Neural cell (in vitro differentiated cells): ENCODE results near the gene MAB21L4. TPM values are rescaled to one million over a fixed set of nuclear protein-coding genes. Genes with fewer than 3 reads are reported as not detected.

Experiments
- H2AFZ ChIP-seq: fragments of 200-600, 300-800 bp; sonication (generic), shearing (Covaris generic); 2 replicates; pipeline ENCODE4 v1.6.0; 2014; ENCODE audit warnings: low read depth, mild to moderate bottlenecking, antibody characterized with exemption, low read length, moderate library complexity
- H3F3A ChIP-seq: fragments of 200-600 bp; shearing (Covaris generic); 2 replicates; pipeline ENCODE4 v1.6.1; 2016; ENCODE audit warnings: mild to moderate bottlenecking, moderate library complexity, mixed read lengths, antibody characterized with exemption, low read length; ENCODE audit not compliant: insufficient read depth, poor library complexity, severe bottlenecking
- H3K27ac ChIP-seq: fragments of 200-600, 300-800 bp; sonication (generic), shearing (Covaris generic); 2 replicates; pipeline ENCODE4 v1.5.1; 2014; ENCODE audit warnings: mild to moderate bottlenecking, low read length, moderate library complexity
- H3K27me3 ChIP-seq: fragments of 300-800, 200-600 bp; sonication (generic), shearing (Covaris generic); 2 replicates; pipeline ENCODE4 v1.6.0; 2014; ENCODE audit warnings: mild to moderate bottlenecking, low read depth, low read length, moderate library complexity; ENCODE audit not compliant: insufficient read depth
- H3K36me3 ChIP-seq: fragments of 300-800, 200-600 bp; sonication (generic), shearing (Covaris generic); 2 replicates; pipeline ENCODE4 v1.5.1; 2014; ENCODE audit warnings: mild to moderate bottlenecking, antibody characterized with exemption, low read length, moderate library complexity; ENCODE audit not compliant: insufficient read depth
- H3K4me2 ChIP-seq: fragments of 300-800, 200-600 bp; sonication (generic), shearing (Covaris generic); 2 replicates; pipeline ENCODE4 v1.6.0; 2014; ENCODE audit warnings: mild to moderate bottlenecking, low read length
- H3K4me3 ChIP-seq: fragments of 300-800, 200-600 bp; sonication (generic), shearing (Covaris generic); 2 replicates; pipeline ENCODE4 v1.5.1; 2014; ENCODE audit warnings: mild to moderate bottlenecking, low read length, moderate library complexity
- H3K79me2 ChIP-seq: fragments of 200-600 bp; shearing (Covaris generic); replicated peaks from 2 replicates; pipeline ENCODE4 v1.6.0; 2014; ENCODE audit warnings: mild to moderate bottlenecking, low read length, moderate library complexity; ENCODE audit not compliant: insufficient read depth
- H3K9ac ChIP-seq: fragments of 300-800, 200-600 bp; sonication (generic), shearing (Covaris generic); 2 replicates; pipeline ENCODE4 v1.6.1; 2016; ENCODE audit warnings: mild to moderate bottlenecking, low read length, mixed read lengths
- H3K9me2 ChIP-seq: fragments of 200-600 bp; shearing (Covaris generic); 2 replicates; pipeline ENCODE4 v1.6.1; 2016; ENCODE audit warnings: mild to moderate bottlenecking, low read length, mixed read lengths; ENCODE audit not compliant: insufficient read depth
- H3K9me3 ChIP-seq: fragments of 200-600, 300-800 bp; sonication (generic), shearing (Covaris generic); 2 replicates; pipeline ENCODE4 v1.6.1; 2016; ENCODE audit warnings: mild to moderate bottlenecking, mixed run types, low read length, moderate library complexity, mixed read lengths
- H4K20me1 ChIP-seq: fragments of 200-600 bp; shearing (Covaris generic); 2 replicates; pipeline ENCODE4 v1.6.1; 2016; ENCODE audit warnings: mild to moderate bottlenecking, mixed run types; ENCODE audit not compliant: insufficient read depth
- CTCF ChIP-seq: fragments of 450-650 bp; IDR thresholded peaks from 2 replicates; pipeline ENCODE4 v1.5.1; 2014; ENCODE audit warnings: antibody characterized with exemption, mild to moderate bottlenecking, moderate library complexity; ENCODE audit not compliant: poor library complexity, severe bottlenecking
- EP300 ChIP-seq: fragments of 450-650 bp; conservative IDR thresholded peaks from 2 replicates; pipeline ENCODE4 v1.6.1; 2014; ENCODE audit warnings: antibody characterized with exemption, mild to moderate bottlenecking, moderate library complexity; ENCODE audit not compliant: poor library complexity, severe bottlenecking
- EZH2 ChIP-seq: fragments of 200-600, 300-800 bp; shearing (Covaris generic), sonication (generic); IDR thresholded peaks from 2 replicates; pipeline ENCODE4 v1.6.1; 2014; ENCODE audit warnings: antibody characterized with exemption, low read length, borderline replicate concordance, mild to moderate bottlenecking; ENCODE audit not compliant: insufficient read depth, poor library complexity, severe bottlenecking
- POLR2AphosphoS5 ChIP-seq: IDR thresholded peaks from 2 replicates; pipeline ENCODE4 v1.6.1; 2012
- RAD21 ChIP-seq: fragments of 450-650 bp; conservative IDR thresholded peaks from 2 replicates; pipeline ENCODE4 v1.6.1; 2014; ENCODE audit warnings: antibody characterized with exemption, mild to moderate bottlenecking, moderate library complexity
- REST ChIP-seq: IDR thresholded peaks from 2 replicates; pipeline ENCODE4 v1.6.1; 2012; ENCODE audit warnings: borderline replicate concordance
- SMC3 ChIP-seq: fragments of 450-650 bp; conservative IDR thresholded peaks from 2 replicates; pipeline ENCODE4 v1.6.1; 2014; ENCODE audit warnings: antibody characterized with exemption, mild to moderate bottlenecking, moderate library complexity; ENCODE audit not compliant: poor library complexity
- TAF1 ChIP-seq: IDR thresholded peaks from 2 replicates; pipeline ENCODE4 v1.6.1; 2012; ENCODE audit warnings: low read depth
- polyA plus RNA-seq: library from polyadenylated mRNA; depleted of rRNA; stranded (reverse); fragments of >200 nt; gene quantifications from 2 replicates; pipeline ENCODE4 v1.2.3, GENCODE V29; 2014

MAB21L4 gene
- polyA plus RNA-seq, 1 donor from 2014 or later: not detected

- no peaks in the 10 kb centered on the region for H3K9me3 ChIP-seq
- no peaks in the 10 kb centered on the region for H3F3A ChIP-seq
- H4K20me1 ChIP-seq: no peaks in the 10 kb centered on the region
- H3K36me3 ChIP-seq: no peaks in the 10 kb centered on the region
- no peak overlapping the region for H3K27ac ChIP-seq
- no peaks in the 10 kb centered on the region for H3K79me2 ChIP-seq
- H3K27me3 ChIP-seq: no peaks in the 10 kb centered on the region
- H3K4me3 ChIP-seq: no peak overlapping the region
- no peaks in the 10 kb centered on the region for H3K9me2 ChIP-seq
- TF ChIP-seq RAD21: no peak
- no peak for TF ChIP-seq EP300
- TF ChIP-seq SMC3: no peak
- TF ChIP-seq TAF1: no peak
- TF ChIP-seq POLR2AphosphoS5: no peak
- no peak for TF ChIP-seq EZH2
- no peak for TF ChIP-seq REST
- no peak for TF ChIP-seq CTCF
- no peak overlapping the region for H3K4me2 ChIP-seq
- no peak overlapping the region for H3K9ac ChIP-seq
- H2AFZ ChIP-seq: no peak overlapping the region
Measured at GRCh38 chr2:240926516-240927389, 30.8 kb upstream of the MAB21L4 start.

GRCh38 chr2:240925568-240926515 lies 29.9 kb upstream of the MAB21L4 start:
- Histone ChIP-seq H3K9ac (no peak overlapping the region), H4K20me1 (no peaks in the 10 kb centered on the region), H3K9me3 (no peaks in the 10 kb centered on the region), H3K4me2 (no peak overlapping the region), H3K4me3 (no peak overlapping the region), H2AFZ (no peak overlapping the region), H3K27ac (no peak overlapping the region), H3K36me3 (no peaks in the 10 kb centered on the region), H3K27me3 (no peaks in the 10 kb centered on the region), H3F3A (no peaks in the 10 kb centered on the region), H3K79me2 (no peaks in the 10 kb centered on the region), H3K9me2 (no peaks in the 10 kb centered on the region)
- TF ChIP-seq TAF1: no peak
- TF ChIP-seq SMC3: no peak
